HG02981 (cell line): Measurements from ENCODE around the gene DNMT1.
"Not testable (repeated sequence)": the region's sequence is repeated elsewhere in the genome, so short reads cannot be mapped to it uniquely, and the experiment has no call there.

Source experiments
- ATAC-seq: cut with Tn5 transposase; IDR thresholded peaks from one replicate; pipeline ENCODE4 v1.9.1; 2021; ENCODE audit warnings: mild to moderate bottlenecking, moderate library complexity; ENCODE audit not compliant: unreplicated experiment

The DNMT1 gene

GRCh38 chr19:10194500-10195198 is at the start of gene DNMT1:
DNMT1 (minus strand) TSS chr19:10194953; CDS start chr19:10194899, 54 bp downstream.
- peak; percentile 87 for ATAC-seq

- no peak for ATAC-seq
Observed at GRCh38 chr19:10243606-10244005, 48.9 kb upstream of the DNMT1 start.

- not testable (repeated sequence) for ATAC-seq
Observed at GRCh38 chr19:10241826-10242449, 47.2 kb upstream of the DNMT1 start.

GRCh38 chr19:10238172-10238783 is 43.5 kb upstream of the DNMT1 start:
- no peak for ATAC-seq

- no peak for ATAC-seq
Observed at GRCh38 chr19:10237702-10238101, 42.9 kb upstream of the DNMT1 start.

- not testable (repeated sequence) for ATAC-seq
Observed at GRCh38 chr19:10235409-10235808, 40.7 kb upstream of the DNMT1 start.

GRCh38 chr19:10235003-10235402 is 40.2 kb upstream of the DNMT1 start:
- no peak for ATAC-seq

- no peak for ATAC-seq
Observed at GRCh38 chr19:10233946-10234345, 39.2 kb upstream of the DNMT1 start.

GRCh38 chr19:10231612-10232228 is 37.0 kb upstream of the DNMT1 start:
- no peak for ATAC-seq

GRCh38 chr19:10230861-10231611 is 36.3 kb upstream of the DNMT1 start, which contains the start of gene S1PR2:
S1PR2 (minus strand) TSS chr19:10231331; CDS start chr19:10224905, 6,426 bp downstream.
- ATAC-seq = no peak

GRCh38 chr19:10230173-10230860 is 35.6 kb upstream of the DNMT1 start:
- no peak for ATAC-seq

GRCh38 chr19:10228920-10229319 is 34.2 kb upstream of the DNMT1 start:
- ATAC-seq = no peak

- no peak for ATAC-seq
Observed at GRCh38 chr19:10228393-10228792, 33.6 kb upstream of the DNMT1 start.

- no peak for ATAC-seq
Observed at GRCh38 chr19:10227026-10227971, 32.5 kb upstream of the DNMT1 start.

GRCh38 chr19:10226376-10227025 is 31.7 kb upstream of the DNMT1 start:
- no peak for ATAC-seq

- no peak for ATAC-seq
Observed at GRCh38 chr19:10226021-10226375, 31.2 kb upstream of the DNMT1 start.

GRCh38 chr19:10224337-10224736 is 29.6 kb upstream of the DNMT1 start:
- ATAC-seq = no peak

- no peak for ATAC-seq
Observed at GRCh38 chr19:10223488-10224213, 28.9 kb upstream of the DNMT1 start.
